Neural crest cell (in vitro differentiated cells): ENCODE data around the gene PNMT. TPM values are rescaled to one million over a fixed set of nuclear protein-coding genes. Genes with fewer than 3 reads are reported as not detected.
A peak's percentile ranks its signal among the peaks of the same experiment; 100 is the strongest.

ENCODE experiments used
- DNase-seq: peaks from one replicate; pipeline ENCODE4 v3.0.0; 2021; ENCODE audit warnings: low read depth, mixed read lengths, low spot score
- H3K27ac Mint-ChIP-seq: one replicate; pipeline ENCODE4 v1.8.0; 2021; ENCODE audit warnings: mild to moderate bottlenecking, mixed read lengths; ENCODE audit not compliant: unreplicated experiment
- H3K27me3 Mint-ChIP-seq: 2 replicates; pipeline ENCODE4 v1.8.0; 2021; ENCODE audit warnings: low read depth, mild to moderate bottlenecking, mixed read lengths
- H3K36me3 Mint-ChIP-seq: 2 replicates; pipeline ENCODE4 v1.8.0; 2021; ENCODE audit warnings: low read depth, mild to moderate bottlenecking, mixed read lengths
- H3K4me1 Mint-ChIP-seq: 2 replicates; pipeline ENCODE4 v1.8.0; 2021; ENCODE audit warnings: mixed read lengths
- H3K4me3 Mint-ChIP-seq: one replicate; pipeline ENCODE4 v1.8.0; 2021; ENCODE audit warnings: mild to moderate bottlenecking, mixed read lengths
- H3K9me3 Mint-ChIP-seq: 2 replicates; pipeline ENCODE4 v1.8.0; 2021; ENCODE audit warnings: mixed read lengths
- total RNA-seq: library from RNA; stranded (reverse); gene quantifications from 2 replicates; pipeline ENCODE4 v1.2.1, GENCODE V29; 2021
- TF ChIP-seq, protein P1 (sequence below): fragments of 200-600 bp; sonication (generic); conservative IDR thresholded peaks from 2 replicates; pipeline ENCODE4 v1.5.0; 2021; ENCODE audit warnings: antibody characterized with exemption, mild to moderate bottlenecking

The PNMT gene
- total RNA-seq, 1 donor from 2014 or later, result 0.84 TPM

DNA sequence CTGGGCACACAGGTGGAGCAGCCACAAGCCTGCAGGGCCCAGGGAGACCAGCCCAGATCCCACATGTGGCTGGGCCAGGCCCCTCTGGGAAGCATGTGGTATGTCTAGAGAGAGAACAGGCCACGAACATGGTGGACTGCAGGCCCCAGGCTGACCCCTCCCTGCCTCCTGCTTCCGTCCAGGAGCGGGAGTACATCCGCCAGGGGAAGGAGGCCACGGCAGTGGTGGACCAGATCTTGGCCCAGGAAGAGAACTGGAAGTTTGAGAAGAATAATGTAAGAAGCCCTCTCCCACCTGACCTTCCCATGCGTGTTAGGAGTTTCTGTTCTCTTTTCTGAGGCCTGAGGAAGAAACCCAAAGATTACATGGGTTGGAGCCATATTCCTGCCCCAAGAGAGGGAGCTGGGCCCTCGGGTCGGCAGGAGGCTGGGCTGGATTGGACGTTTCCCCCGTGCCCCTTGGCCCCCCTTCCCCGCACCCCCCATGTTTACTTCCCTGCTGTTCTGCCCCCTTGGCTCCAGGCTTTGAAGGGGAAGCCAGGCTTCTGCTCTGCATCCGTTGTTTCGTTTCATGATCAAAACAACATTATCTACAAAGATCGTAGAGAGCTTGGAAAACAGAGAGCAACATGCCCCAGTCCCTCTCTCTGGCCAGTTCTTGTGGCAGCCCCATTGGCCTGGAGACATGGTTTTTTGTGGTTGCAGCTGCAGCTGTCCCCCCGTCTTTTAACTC is 8.8 kb upstream of the PNMT start:
- Mint-ChIP-seq H3K27ac (peak overlapping the region; percentile 27), H3K36me3 (no peaks in the 10 kb centered on the region), H3K4me1 (peaks cover 14% of the 10 kb centered on the region), H3K4me3 (no peak overlapping the region), H3K9me3 (no peaks in the 10 kb centered on the region), H3K27me3 (peaks cover 4% of the 10 kb centered on the region)
- TF ChIP-seq, protein P1, sequence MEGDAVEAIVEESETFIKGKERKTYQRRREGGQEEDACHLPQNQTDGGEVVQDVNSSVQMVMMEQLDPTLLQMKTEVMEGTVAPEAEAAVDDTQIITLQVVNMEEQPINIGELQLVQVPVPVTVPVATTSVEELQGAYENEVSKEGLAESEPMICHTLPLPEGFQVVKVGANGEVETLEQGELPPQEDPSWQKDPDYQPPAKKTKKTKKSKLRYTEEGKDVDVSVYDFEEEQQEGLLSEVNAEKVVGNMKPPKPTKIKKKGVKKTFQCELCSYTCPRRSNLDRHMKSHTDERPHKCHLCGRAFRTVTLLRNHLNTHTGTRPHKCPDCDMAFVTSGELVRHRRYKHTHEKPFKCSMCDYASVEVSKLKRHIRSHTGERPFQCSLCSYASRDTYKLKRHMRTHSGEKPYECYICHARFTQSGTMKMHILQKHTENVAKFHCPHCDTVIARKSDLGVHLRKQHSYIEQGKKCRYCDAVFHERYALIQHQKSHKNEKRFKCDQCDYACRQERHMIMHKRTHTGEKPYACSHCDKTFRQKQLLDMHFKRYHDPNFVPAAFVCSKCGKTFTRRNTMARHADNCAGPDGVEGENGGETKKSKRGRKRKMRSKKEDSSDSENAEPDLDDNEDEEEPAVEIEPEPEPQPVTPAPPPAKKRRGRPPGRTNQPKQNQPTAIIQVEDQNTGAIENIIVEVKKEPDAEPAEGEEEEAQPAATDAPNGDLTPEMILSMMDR, result no peak
- DNase-seq, result no peak

DNA sequence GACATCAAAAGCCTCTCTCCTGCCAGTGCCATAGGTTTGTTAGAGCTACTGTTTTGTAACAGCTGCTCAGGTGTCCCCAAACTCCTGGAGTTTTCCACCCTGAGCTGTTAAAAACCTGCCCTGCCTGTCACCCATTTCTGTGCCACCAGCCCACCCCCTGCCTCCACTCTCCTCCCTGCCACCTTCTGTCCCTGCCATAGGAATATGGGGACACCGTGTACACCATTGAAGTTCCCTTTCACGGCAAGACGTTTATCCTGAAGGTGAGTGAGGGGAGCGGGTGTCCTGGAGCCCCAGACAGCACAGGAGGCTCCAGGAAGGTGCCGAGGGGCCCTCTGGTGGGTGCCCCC is 8.3 kb upstream of the PNMT start:
- H3K4me3 Mint-ChIP-seq, result no peak overlapping the region
- no peak for DNase-seq
- no peaks in the 10 kb centered on the region for H3K36me3 Mint-ChIP-seq
- H3K27me3 Mint-ChIP-seq, result peaks cover 6% of the 10 kb centered on the region
- H3K9me3 Mint-ChIP-seq, result no peaks in the 10 kb centered on the region
- TF ChIP-seq, protein P1, result no peak
- H3K27ac Mint-ChIP-seq, result no peak overlapping the region
- peaks cover 10% of the 10 kb centered on the region for H3K4me1 Mint-ChIP-seq

DNA sequence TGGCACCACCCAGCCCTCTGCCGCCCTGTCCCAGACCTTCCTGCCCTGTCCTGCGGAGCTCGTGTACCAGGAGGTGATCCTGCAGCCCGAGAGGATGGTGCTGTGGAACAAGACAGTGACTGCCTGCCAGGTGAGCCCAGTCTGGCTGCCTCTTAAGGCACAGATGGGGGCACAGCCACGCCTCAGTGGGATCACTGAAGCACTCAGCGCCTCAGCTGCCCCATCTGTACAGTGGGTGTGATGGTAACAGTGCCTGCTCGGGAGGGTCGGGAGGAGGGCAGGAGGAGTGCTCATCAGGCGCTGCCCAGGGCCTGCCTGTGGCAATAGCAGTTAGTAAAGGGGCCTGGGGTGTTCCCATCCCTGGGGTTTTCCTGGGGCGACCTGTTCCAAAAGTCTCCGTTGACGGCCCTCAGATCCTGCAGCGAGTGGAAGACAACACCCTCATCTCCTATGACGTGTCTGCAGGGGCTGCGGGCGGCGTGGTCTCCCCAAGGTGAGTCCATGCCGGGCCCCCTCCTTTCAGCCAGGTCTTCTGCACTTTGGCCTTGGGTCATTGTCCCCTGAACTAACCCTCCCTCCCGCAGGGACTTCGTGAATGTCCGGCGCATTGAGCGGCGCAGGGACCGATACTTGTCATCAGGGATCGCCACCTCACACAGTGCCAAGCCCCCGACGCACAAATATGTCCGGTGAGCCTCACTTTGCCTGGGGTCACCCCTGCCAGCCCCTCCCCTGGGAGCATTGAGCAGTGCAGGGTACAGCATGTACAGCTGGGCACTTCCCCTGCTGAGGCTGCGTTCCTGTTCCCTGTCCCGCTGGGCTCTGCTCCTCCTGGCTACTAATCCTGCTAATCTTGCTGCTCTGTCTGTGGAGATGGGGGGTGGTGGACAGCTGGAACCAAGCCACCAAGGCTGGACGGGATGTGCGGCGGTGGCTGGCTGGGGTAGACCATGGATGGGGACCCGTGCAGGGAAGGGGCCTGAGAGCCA is 7.6 kb upstream of the PNMT start:
- DNase-seq, result no peak
- peaks cover 13% of the 10 kb centered on the region for H3K27me3 Mint-ChIP-seq

DNA sequence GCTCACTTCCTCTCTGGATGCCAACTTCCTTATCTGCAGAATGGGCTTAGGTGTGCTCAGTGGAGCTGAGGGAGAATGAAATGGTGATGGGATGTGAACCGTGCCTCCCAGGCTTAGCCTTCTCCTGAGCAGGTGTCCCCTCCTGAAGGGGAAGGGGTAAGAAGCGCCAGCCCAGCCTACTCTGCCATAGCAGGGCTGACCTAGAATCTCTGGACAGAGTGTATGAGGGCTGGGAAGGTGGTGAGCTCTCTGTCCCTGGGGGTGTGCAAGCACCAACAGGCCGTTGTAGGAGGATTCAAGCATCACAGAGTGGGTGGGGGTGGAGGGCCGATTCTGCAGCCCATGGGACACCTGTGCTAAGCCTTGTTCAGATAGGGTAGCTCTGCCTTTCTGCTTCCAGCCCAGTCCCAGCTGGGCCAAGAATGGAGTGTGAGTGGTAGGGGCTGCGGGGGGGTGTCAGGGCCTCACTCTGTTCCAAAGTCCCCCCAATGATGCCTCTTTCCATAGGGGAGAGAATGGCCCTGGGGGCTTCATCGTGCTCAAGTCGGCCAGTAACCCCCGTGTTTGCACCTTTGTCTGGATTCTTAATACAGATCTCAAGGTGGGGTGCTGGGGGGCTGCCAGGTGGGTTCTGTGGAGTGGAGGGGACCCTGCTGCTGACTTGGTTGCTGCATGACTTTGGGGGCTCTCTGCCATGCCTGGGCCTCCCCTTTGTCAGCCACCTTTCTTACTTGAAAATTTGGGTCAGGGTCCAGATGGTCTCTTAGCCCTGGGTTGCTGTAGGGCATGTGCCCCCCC is 6.3 kb upstream of the PNMT start:
- peaks cover 8% of the 10 kb centered on the region for H3K4me1 Mint-ChIP-seq

More for the DNA sequence above, 7.6 kb upstream of the PNMT start:
- Mint-ChIP-seq H3K4me1 (peaks cover 4% of the 10 kb centered on the region), H3K4me3 (no peak overlapping the region), H3K27ac (no peak overlapping the region), H3K9me3 (no peaks in the 10 kb centered on the region), H3K36me3 (no peaks in the 10 kb centered on the region)
- TF ChIP-seq, protein P1, result no peak

More for the DNA sequence above, 6.3 kb upstream of the PNMT start:
- Mint-ChIP-seq H3K27ac (no peak overlapping the region), H3K9me3 (no peaks in the 10 kb centered on the region), H3K27me3 (peaks cover 25% of the 10 kb centered on the region), H3K36me3 (no peaks in the 10 kb centered on the region), H3K4me3 (no peak overlapping the region)
- TF ChIP-seq, protein P1, result no peak
- DNase-seq, result no peak
